Measurements from ENCODE around the gene FAM98C. TPM values are rescaled to one million over a fixed set of nuclear protein-coding genes. Genes with fewer than 3 reads are reported as not detected.

The FAM98C gene
- total RNA-seq, 4 donors from 2014 or later: 24.9 to 69.0 (median 50.3) TPM

GRCh38 chr19:38437295-38437694 is 34.4 kb downstream of the FAM98C start:
- Histone ChIP-seq H3K27me3 (peaks cover 0 to 36% of the 10 kb centered on the region in 2 donors), H3K27ac (no peak overlapping the region), H3K4me3 (no peak overlapping the region), H3K9me3 (no peaks in the 10 kb centered on the region), H3K36me3 (no peaks in the 10 kb centered on the region), H3K4me1 (peaks cover 0 to 4% (median 0%) of the 10 kb centered on the region in 4 donors)
- WGBS, 2 donors: 92 to 96% methylated on average over 6 of the region's 6 CpGs
- no peak for TF ChIP-seq EP300 (IDR thresholded peaks at IDR 0.05)
- TF ChIP-seq CTCF (IDR thresholded peaks at IDR 0.05): no peak
- no peak for TF ChIP-seq POLR2A (IDR thresholded peaks at IDR 0.05)
- DNase-seq (ENCODE audit: low spot score in 2 of 2): no peak

- Histone ChIP-seq H3K4me1 (peaks cover 0 to 4% (median 0%) of the 10 kb centered on the region in 4 donors), H3K27me3 (peaks cover 0 to 33% of the 10 kb centered on the region in 2 donors), H3K36me3 (no peaks in the 10 kb centered on the region), H3K4me3 (no peak overlapping the region), H3K27ac (no peak overlapping the region), H3K9me3 (no peaks in the 10 kb centered on the region)
- no peak for DNase-seq (ENCODE audit: low spot score in 2 of 2)
- TF ChIP-seq EP300 (IDR thresholded peaks at IDR 0.05): no peak
- no peak for TF ChIP-seq CTCF (IDR thresholded peaks at IDR 0.05)
- no peak for TF ChIP-seq POLR2A (IDR thresholded peaks at IDR 0.05)
- 71 to 78% methylated on average over 2 of the region's 2 CpGs for WGBS, 2 donors
Observed at GRCh38 chr19:38437917-38438316, 35.0 kb downstream of the FAM98C start.

GRCh38 chr19:38440592-38440991 is 37.7 kb downstream of the FAM98C start:
- Histone ChIP-seq H3K4me1 (no peaks in the 10 kb centered on the region), H3K4me3 (no peak overlapping the region), H3K9me3 (no peaks in the 10 kb centered on the region), H3K27me3 (peaks cover 0 to 7% of the 10 kb centered on the region in 2 donors), H3K36me3 (no peaks in the 10 kb centered on the region), H3K27ac (no peak overlapping the region)
- 66 to 70% methylated on average over 14 of the region's 14 CpGs for WGBS, 2 donors
- TF ChIP-seq CTCF (IDR thresholded peaks at IDR 0.05): no peak
- no peak for TF ChIP-seq EP300 (IDR thresholded peaks at IDR 0.05)
- no peak for TF ChIP-seq POLR2A (IDR thresholded peaks at IDR 0.05)
- DNase-seq (ENCODE audit: low spot score in 2 of 2): no peak

- H3K27ac ChIP-seq: no peak overlapping the region
- no peak overlapping the region for H3K4me3 ChIP-seq
- H3K4me1 ChIP-seq: no peaks in the 10 kb centered on the region
- no peaks in the 10 kb centered on the region for H3K27me3 ChIP-seq
- WGBS, 2 donors: 30 to 47% methylated on average over 6 to 7 of the region's 7 CpGs
- TF ChIP-seq CTCF (IDR thresholded peaks at IDR 0.05): no peak
- TF ChIP-seq EP300 (IDR thresholded peaks at IDR 0.05): no peak
- TF ChIP-seq POLR2A (IDR thresholded peaks at IDR 0.05): no peak
- H3K36me3 ChIP-seq: no peaks in the 10 kb centered on the region
- no peak for DNase-seq (ENCODE audit: low spot score in 2 of 2)
- H3K9me3 ChIP-seq: no peaks in the 10 kb centered on the region
Observed at GRCh38 chr19:38441657-38442348, 38.9 kb downstream of the FAM98C start.

- H3K9me3 ChIP-seq: no peaks in the 10 kb centered on the region
- H3K27ac ChIP-seq: no peak overlapping the region
- DNase-seq (ENCODE audit: low spot score in 2 of 2): no peak
- H3K4me1 ChIP-seq: no peaks in the 10 kb centered on the region
- H3K4me3 ChIP-seq: no peak overlapping the region
- no peaks in the 10 kb centered on the region for H3K36me3 ChIP-seq
- TF ChIP-seq POLR2A (IDR thresholded peaks at IDR 0.05): no peak
- no peak for TF ChIP-seq EP300 (IDR thresholded peaks at IDR 0.05)
- TF ChIP-seq CTCF (IDR thresholded peaks at IDR 0.05): no peak
- 89% methylated on average over 8 to 9 of the region's 9 CpGs for WGBS, 2 donors
- H3K27me3 ChIP-seq: no peaks in the 10 kb centered on the region
Observed at GRCh38 chr19:38442736-38443135, 39.8 kb downstream of the FAM98C start.
